Measurements from ENCODE around the gene PLXNA4. TPM values are rescaled to one million over a fixed set of nuclear protein-coding genes. Genes with fewer than 3 reads are reported as not detected.

Gene PLXNA4
- total and polyA plus RNA-seq, 9 of the 15 experiments (the other 6 are each of a cell fraction or from before 2014, with no cell fraction given) = under 0.01 to 0.09 TPM; not detected in 7

- TF ChIP-seq MGA (IDR thresholded peaks at IDR 0.05) (no peak), ASH1L (IDR thresholded peaks at IDR 0.05; ENCODE audit: borderline replicate concordance, low read depth, partially characterized antibody) (no peak), RBM34 (IDR thresholded peaks at IDR 0.05; ENCODE audit: borderline replicate concordance, insufficient read depth, low read length) (no peak), ZNF174 (CRISPR knock-in tag; IDR thresholded peaks at IDR 0.05) (no peak), TEAD2 (tag; IDR thresholded peaks at IDR 0.05) (no peak), DPF2 (IDR thresholded peaks at IDR 0.05) (no peak), SREBF2 (CRISPR knock-in tag; IDR thresholded peaks at IDR 0.05) (no peak), KDM2B (CRISPR knock-in tag; IDR thresholded peaks at IDR 0.05) (no peak), BHLHE40 (IDR thresholded peaks at IDR 0.05; ENCODE audit: low read length) (no peak)
- TF ChIP-seq, protein P1, sequence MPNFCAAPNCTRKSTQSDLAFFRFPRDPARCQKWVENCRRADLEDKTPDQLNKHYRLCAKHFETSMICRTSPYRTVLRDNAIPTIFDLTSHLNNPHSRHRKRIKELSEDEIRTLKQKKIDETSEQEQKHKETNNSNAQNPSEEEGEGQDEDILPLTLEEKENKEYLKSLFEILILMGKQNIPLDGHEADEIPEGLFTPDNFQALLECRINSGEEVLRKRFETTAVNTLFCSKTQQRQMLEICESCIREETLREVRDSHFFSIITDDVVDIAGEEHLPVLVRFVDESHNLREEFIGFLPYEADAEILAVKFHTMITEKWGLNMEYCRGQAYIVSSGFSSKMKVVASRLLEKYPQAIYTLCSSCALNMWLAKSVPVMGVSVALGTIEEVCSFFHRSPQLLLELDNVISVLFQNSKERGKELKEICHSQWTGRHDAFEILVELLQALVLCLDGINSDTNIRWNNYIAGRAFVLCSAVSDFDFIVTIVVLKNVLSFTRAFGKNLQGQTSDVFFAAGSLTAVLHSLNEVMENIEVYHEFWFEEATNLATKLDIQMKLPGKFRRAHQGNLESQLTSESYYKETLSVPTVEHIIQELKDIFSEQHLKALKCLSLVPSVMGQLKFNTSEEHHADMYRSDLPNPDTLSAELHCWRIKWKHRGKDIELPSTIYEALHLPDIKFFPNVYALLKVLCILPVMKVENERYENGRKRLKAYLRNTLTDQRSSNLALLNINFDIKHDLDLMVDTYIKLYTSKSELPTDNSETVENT (CRISPR knock-in tag; IDR thresholded peaks at IDR 0.05) = no peak
- TF ChIP-seq, protein P2, sequence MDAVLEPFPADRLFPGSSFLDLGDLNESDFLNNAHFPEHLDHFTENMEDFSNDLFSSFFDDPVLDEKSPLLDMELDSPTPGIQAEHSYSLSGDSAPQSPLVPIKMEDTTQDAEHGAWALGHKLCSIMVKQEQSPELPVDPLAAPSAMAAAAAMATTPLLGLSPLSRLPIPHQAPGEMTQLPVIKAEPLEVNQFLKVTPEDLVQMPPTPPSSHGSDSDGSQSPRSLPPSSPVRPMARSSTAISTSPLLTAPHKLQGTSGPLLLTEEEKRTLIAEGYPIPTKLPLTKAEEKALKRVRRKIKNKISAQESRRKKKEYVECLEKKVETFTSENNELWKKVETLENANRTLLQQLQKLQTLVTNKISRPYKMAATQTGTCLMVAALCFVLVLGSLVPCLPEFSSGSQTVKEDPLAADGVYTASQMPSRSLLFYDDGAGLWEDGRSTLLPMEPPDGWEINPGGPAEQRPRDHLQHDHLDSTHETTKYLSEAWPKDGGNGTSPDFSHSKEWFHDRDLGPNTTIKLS (IDR thresholded peaks at IDR 0.05; ENCODE audit: borderline replicate concordance, low read depth) = no peak
- TF ChIP-seq, protein P3, sequence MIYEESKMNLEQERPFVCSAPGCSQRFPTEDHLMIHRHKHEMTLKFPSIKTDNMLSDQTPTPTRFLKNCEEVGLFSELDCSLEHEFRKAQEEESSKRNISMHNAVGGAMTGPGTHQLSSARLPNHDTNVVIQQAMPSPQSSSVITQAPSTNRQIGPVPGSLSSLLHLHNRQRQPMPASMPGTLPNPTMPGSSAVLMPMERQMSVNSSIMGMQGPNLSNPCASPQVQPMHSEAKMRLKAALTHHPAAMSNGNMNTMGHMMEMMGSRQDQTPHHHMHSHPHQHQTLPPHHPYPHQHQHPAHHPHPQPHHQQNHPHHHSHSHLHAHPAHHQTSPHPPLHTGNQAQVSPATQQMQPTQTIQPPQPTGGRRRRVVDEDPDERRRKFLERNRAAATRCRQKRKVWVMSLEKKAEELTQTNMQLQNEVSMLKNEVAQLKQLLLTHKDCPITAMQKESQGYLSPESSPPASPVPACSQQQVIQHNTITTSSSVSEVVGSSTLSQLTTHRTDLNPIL (CRISPR knock-in tag; IDR thresholded peaks at IDR 0.05) = no peak
These were observed 500.8 kb downstream of the PLXNA4 start (continued) for GRCh38 chr7:132075515-132075914.
